Activated gamma-delta T cell treated with Interleukin-2 at 50 U/mL for 16 hours (primary cell): ENCODE results near the gene BTN1A1.
"Not testable (repeated sequence)": the region's sequence is repeated elsewhere in the genome, so short reads cannot be mapped to it uniquely, and the experiment has no call there.

Source experiments
- DNase-seq: peaks from one replicate; pipeline ENCODE4 v3.0.0-alpha.2; 2020

The BTN1A1 gene

GRCh38 chr6:26541579-26541978 is 41.5 kb downstream of the BTN1A1 start:
- no peak for DNase-seq

DNA sequence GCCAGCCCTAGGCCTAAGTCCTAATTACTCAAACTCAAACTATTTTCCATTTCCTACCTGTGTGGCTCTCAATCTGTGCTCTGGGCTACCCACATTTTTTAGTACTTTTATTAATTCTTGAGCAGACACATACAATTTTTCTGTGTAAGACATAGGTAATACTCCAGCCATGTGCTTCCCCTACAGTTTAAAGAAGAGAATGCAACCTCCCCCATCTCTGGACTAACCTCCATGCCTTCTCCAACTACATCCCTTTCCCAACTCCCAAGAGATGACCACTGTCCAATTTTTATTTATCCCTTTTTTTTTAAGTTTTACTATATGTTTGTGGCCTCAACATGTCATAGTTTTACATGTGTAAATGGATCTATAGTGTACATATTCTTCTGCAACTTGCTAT is 43.9 kb downstream of the BTN1A1 start:
- no peak for DNase-seq

DNA sequence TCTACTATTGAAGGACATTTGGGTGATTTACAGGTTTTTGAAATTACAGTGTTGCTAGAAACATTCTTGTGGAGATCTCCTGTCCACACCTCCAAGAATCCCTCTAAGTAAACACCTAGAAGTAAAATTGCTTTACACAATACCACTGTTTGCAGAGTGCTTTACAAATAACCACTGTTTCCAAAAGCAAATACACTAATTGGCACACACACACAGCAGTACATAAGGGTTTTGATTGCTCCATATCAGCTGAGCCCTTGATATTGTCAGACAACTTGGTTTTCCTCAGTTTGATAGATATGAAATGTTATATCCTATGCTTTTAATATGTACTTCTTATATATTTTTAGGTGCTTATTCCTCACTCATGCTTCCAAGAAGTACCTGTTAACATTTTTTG is 44.4 kb downstream of the BTN1A1 start:
- no peak for DNase-seq

- no peak for DNase-seq
Observed at GRCh38 chr6:26545627-26546026, 45.5 kb downstream of the BTN1A1 start.

DNA sequence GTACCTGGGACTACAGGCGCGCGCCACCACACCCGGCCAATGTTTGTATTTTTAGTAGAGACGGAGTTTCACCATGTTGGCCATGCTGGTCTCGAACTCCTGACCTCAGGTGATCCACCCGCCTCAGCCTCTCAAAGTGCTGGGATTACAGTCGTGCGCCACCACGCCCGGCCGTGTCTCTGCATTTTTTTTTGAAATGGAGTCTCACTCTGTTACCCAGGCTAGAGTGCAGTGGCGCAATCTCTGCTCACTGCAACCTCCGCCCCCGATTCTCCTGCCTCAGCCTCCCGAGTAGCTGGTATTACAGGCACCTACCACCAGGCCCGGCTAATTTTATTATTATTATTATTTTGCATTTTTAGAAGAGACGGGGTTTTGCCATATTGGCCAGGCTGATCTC is 47.3 kb downstream of the BTN1A1 start:
- DNase-seq = not testable (repeated sequence)

DNA sequence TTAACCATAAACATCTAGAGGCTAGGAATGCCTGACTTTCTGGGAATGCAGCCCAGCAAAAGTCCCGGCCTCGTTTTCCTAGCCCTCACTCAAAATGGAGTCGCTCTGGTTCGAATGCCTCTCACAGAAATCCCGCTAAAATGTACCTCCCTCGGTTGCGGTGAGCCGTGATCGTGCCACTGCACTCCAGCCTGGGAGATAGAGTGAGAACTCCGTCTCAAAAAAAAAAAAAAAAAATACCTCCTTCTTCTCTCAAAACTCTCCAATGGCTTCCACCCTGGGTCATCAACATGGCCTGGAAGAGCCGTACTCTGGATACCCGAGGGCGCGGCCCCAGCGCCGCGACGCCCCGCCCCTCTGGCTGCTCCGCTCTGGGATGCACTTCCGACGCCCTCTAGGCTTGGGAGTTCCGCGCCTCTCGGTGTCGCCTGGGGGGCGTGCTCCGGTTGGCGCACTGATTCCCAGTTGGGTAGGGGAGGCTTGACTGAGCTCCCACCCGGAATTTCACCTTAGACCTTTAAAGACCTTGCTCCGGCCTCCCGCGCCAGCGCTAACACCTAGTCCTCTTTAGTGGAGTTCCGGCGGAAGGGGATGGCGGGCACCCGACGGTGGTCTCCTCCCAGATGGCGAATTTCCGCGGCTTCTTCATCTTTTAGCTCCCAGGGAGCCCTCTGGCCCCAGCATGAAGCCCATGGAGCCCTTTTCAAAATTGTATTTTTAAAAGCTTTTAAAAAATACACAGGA is 50.3 kb downstream of the BTN1A1 start:
- peak; percentile 42 for DNase-seq

DNA sequence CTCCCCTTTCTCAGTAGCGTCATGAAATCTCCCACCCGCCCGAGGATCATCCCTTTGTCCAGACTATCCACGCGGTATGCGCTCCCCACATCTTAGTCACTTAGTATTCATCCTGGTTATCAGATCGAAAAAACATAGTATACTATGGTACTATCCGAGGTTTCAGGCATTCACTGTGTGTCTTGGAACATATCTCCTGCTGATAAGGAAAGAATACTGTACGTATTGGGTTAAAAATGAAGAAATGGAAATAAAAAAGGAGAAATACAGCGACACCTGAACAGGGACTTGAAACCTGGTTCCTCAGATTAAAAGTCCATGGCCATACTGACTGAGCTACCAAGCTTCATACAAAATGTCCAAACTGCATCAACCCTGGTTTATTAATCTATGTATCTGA is 52.1 kb downstream of the BTN1A1 start:
- no peak for DNase-seq

- no peak for DNase-seq
Observed at GRCh38 chr6:26552640-26553188, 52.6 kb downstream of the BTN1A1 start.

- DNase-seq = peak; percentile 70
Observed at GRCh38 chr6:26553264-26553634, 53.1 kb downstream of the BTN1A1 start.

- DNase-seq = peak; percentile 64
Observed at GRCh38 chr6:26553635-26554446, 53.7 kb downstream of the BTN1A1 start.

GRCh38 chr6:26554447-26554696 is 54.3 kb downstream of the BTN1A1 start:
- DNase-seq = no peak

DNA sequence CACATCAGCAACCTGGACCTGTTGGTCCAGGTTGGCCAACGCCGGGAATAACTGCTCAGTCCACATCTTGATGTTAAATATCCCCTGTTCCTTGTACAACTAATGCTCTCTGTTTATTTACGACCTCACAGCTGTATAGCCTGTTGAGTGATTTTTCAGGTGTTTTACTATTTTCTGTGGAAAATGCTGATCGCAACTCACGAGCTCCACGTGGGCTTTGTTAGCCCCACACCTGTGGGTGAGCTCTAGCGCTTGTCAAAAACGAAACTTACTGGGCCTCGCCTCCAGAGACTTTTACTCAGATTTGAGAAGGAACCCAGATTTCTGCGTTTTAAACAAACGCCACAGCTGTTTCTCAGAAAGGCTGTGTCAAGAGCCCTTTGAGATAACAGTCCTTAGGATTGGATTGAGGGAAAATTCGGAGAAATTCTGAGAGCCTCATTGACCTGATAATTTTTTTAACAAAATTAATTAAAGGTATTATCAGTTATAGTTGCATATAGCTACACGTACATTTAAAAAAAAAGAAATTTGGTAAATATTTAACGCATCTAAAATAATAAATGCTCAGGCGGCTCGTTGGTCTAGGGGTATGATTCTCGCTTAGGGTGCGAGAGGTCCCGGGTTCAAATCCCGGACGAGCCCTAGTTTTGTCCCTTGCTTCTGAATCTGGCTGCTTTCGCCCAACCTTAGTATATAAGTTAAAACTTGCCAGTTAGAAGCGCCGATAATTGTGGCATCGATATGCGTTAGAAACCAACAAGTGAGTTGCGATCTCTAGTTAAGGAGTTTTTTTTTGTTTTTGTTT is 54.8 kb downstream of the BTN1A1 start:
- peak; percentile 23 for DNase-seq

- DNase-seq = no peak
Observed at GRCh38 chr6:26555505-26556262, 55.6 kb downstream of the BTN1A1 start.

- DNase-seq = no peak
Observed at GRCh38 chr6:26556263-26557070, 56.4 kb downstream of the BTN1A1 start.
